ENCODE results near the gene RPL26. TPM values are rescaled to one million over a fixed set of nuclear protein-coding genes. Genes with fewer than 3 reads are reported as not detected.
A peak's percentile ranks its signal among the peaks of the same experiment; 100 is the strongest.
"Not testable (repeated sequence)": the region's sequence is repeated elsewhere in the genome, so short reads cannot be mapped to it uniquely, and the experiment has no call there.

RPL26 gene
- total RNA-seq, 1 donor from 2014 or later: 2,379 TPM

DNA sequence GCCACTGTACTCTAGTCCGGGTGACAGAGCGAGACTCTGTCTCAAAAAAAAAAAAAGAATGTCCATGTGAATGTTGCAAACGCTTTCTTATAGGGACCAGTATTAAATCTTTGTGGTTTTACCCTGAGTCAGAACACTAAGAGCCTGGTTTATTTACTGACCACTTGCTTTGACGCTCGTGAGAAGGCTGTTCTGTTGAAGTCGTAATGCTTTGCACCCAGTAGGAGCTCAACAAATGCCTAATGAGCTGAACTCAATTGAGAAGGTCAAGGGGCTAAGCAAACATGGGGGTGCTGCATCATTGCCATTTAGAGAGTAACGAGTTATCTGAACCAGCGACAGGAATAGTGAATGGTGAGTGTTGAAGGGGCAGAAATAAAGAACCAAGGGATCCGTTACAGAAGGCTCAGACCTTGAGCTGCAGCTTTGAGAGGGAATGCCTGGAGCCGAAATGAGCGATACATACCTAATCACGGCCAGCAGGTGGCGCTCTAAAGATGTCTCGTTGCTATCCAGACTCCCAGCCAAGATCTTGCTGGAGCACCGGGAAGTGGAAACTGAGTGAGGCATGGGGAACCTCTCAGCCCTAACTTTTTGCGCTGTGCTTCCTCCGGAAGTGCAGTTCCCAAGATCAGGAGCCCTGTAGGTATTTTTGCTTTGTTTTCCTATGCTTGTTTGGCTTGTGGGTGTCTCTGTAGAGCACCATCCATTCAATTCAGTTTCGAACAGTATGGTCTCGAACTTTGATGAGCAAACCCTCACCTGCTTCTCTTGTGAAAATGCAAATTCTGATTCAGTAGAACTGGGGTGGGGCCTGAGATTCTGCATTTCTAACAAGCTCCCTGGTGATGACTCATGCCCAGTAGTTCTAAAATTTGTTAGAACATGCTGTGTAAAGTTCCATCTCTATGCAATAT is 27.2 kb upstream of the RPL26 start:
- intact Hi-C loops (cut with micrococcal nuclease): loop anchor here (1.0 to 2.0 kb wide), 2 partner anchors 31 to 335 kb away; no protein-coding TSS in a partner anchor
- Mint-ChIP-seq H3K27me3 (ENCODE audit: low read depth) (peaks cover 34% of the 10 kb centered on the region), H3K27ac (no peak overlapping the region), H3K4me3 (ENCODE audit: low read depth) (no peak overlapping the region), H3K9me3 (no peaks in the 10 kb centered on the region), H3K4me1 (ENCODE audit: low read depth) (peaks cover 21% of the 10 kb centered on the region), H3K36me3 (ENCODE audit: low read depth) (no peaks in the 10 kb centered on the region)
- peak; percentile 66 for DNase-seq (ENCODE audit: low spot score)

DNA sequence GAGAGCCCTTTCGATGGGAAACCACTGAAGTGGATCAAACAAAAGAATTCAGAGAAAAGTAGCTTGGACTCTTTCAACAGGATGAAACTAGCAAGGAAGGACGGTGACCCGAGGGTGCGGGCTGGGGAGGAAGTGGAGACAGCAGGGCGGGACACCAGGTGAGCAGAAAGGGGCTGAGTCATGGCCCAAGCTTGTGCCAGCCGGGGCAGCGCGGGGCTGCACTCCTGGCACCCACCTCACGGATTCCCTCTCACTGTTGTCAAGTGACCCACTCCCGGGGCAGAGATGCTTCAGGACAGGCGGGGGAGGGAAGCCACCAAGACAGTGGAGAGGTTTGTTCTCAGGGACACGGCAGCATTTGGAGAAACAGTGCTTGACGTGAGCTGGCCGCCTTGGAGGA is 25.4 kb upstream of the RPL26 start:
- no peak for DNase-seq (ENCODE audit: low spot score)
- peaks cover 18% of the 10 kb centered on the region for H3K4me1 Mint-ChIP-seq (ENCODE audit: low read depth)
- no peaks in the 10 kb centered on the region for H3K9me3 Mint-ChIP-seq
- H3K4me3 Mint-ChIP-seq (ENCODE audit: low read depth): no peak overlapping the region
- no peaks in the 10 kb centered on the region for H3K36me3 Mint-ChIP-seq (ENCODE audit: low read depth)
- intact Hi-C loops (cut with micrococcal nuclease): no loop called here
- no peak overlapping the region for H3K27ac Mint-ChIP-seq
- peaks cover 29% of the 10 kb centered on the region for H3K27me3 Mint-ChIP-seq (ENCODE audit: low read depth)

DNA sequence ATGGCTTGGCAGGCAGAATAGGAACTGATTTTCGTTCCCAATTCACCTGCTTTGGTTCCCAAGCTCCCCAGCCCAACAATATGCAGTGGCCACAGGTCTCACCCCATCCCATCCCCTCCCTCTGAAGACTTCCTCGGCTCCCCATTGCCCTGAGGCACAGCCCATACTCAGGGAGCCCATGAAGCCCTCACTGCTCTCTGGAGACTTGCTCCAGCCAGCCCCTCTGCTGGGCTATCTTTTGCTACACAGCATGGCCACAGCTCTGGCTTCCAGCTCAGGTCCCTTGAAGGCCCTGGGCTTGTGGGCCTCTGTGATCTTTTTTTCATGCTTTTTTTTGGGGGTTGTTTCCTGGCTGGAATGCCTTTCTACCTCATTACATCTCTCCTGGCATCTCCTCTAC is 23.2 kb upstream of the RPL26 start:
- Mint-ChIP-seq H3K4me1 (ENCODE audit: low read depth) (peaks cover 13% of the 10 kb centered on the region), H3K4me3 (ENCODE audit: low read depth) (no peak overlapping the region), H3K36me3 (ENCODE audit: low read depth) (no peaks in the 10 kb centered on the region), H3K27me3 (ENCODE audit: low read depth) (peaks cover 14% of the 10 kb centered on the region), H3K27ac (no peak overlapping the region), H3K9me3 (no peaks in the 10 kb centered on the region)
- no peak for DNase-seq (ENCODE audit: low spot score)
- intact Hi-C loops (cut with micrococcal nuclease): no loop called here

DNA sequence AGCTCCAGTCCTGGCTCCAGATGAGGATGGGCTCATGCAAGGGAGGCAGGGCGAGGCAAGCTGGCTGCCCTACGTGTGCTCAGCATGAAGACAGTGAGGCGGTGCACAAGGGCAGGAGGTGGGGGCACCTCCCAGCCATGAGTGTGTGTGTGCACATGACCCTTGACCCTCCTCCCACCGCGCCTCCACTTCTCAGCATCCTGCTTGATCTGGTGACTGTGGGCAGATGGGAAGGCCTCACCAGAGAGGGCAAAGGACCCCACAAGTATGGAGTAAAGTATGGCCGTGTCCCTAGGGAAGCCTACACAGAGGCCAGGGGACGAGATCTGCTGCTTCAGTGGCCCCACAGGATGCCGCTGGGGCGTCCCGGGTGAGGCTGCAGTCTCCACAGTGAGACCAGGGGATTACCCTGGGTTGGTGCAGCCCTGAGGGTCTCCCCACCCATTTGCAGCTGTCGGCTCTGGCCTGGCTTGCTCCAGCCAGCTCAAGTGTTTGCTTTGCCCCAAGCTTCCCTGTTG is 22.6 kb upstream of the RPL26 start:
- intact Hi-C loops (cut with micrococcal nuclease): no loop called here
- Mint-ChIP-seq H3K27me3 (ENCODE audit: low read depth) (peaks cover 13% of the 10 kb centered on the region), H3K36me3 (ENCODE audit: low read depth) (no peaks in the 10 kb centered on the region), H3K4me1 (ENCODE audit: low read depth) (peaks cover 8% of the 10 kb centered on the region), H3K9me3 (no peaks in the 10 kb centered on the region), H3K4me3 (ENCODE audit: low read depth) (no peak overlapping the region), H3K27ac (no peak overlapping the region)
- no peak for DNase-seq (ENCODE audit: low spot score)

DNA sequence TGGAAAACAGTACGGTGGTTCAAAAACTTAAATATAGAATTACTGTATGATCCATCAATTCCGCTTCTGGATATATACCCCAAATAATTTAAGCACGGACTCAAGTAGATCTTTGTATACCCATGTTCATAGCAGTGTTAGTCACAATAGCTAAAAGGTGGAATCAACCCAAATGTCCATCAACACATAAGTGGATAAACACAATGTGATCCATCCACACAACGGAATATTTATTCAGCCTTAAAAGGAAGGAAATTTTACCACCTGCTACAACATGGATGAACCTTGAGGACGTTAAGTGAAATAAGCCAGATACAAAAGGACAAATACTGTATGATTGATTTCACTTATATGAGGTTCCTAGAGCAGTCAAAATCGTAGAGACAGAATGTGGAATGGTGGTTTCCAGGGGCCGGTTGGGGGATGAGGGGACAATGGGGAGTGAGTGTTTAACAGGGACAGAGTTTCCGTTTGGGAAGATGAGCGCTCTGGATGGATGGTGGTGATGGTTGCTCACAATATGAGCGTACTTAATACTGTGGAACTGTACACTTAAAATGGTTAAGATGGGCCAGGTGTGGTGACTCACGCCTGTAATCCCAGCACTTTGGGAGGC is 20.0 kb upstream of the RPL26 start:
- H3K4me1 Mint-ChIP-seq (ENCODE audit: low read depth): no peaks in the 10 kb centered on the region
- DNase-seq (ENCODE audit: low spot score): no peak
- H3K27me3 Mint-ChIP-seq (ENCODE audit: low read depth): peaks cover 11% of the 10 kb centered on the region
- H3K9me3 Mint-ChIP-seq: no peaks in the 10 kb centered on the region
- intact Hi-C loops (cut with micrococcal nuclease): no loop called here
- no peak overlapping the region for H3K4me3 Mint-ChIP-seq (ENCODE audit: low read depth)
- H3K27ac Mint-ChIP-seq: no peak overlapping the region
- H3K36me3 Mint-ChIP-seq (ENCODE audit: low read depth): no peaks in the 10 kb centered on the region

DNA sequence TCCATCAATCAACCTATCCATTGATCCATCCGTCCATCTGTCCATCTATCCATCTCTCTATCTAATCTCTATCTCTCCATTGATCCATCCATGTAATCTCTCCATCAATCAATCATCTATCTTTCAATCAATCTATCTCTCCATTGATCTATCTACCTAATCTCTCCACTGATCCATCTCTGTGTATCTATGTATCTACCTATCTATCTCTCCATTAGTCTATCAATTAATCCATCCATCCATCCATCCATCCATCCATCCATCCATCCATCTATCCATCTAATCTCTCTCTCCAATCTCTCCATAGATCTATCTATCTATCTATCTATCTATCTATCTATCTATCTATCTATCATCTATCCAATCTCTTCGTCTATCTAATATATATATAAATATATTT is 18.1 kb upstream of the RPL26 start:
- Mint-ChIP-seq H3K9me3 (no peaks in the 10 kb centered on the region), H3K4me1 (ENCODE audit: low read depth) (no peaks in the 10 kb centered on the region), H3K4me3 (ENCODE audit: low read depth) (no peak overlapping the region), H3K27me3 (ENCODE audit: low read depth) (peaks cover 18% of the 10 kb centered on the region), H3K36me3 (ENCODE audit: low read depth) (no peaks in the 10 kb centered on the region), H3K27ac (no peak overlapping the region)
- intact Hi-C loops (cut with micrococcal nuclease): no loop called here
- no peak for DNase-seq (ENCODE audit: low spot score)

DNA sequence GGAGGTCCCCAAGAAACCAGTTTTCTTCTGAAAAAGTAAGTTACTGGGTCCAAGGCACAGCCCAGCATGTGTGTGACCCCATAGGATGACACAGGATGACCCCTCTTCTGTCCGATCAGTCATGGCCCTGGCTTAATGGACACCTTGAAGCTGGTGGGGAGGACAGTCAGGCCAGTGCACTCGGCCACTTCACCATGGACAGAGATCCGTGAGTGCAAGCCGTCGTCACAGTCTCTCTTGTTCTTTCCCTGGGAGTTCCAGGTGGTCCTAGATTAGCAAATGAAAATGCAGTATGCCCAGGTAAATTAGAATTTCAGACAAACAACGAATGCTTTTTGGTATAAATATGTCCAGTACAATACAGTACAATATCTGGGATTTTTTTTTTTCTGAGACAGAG is 16.0 kb upstream of the RPL26 start:
- Mint-ChIP-seq H3K27me3 (ENCODE audit: low read depth) (peaks cover 30% of the 10 kb centered on the region), H3K4me3 (ENCODE audit: low read depth) (no peak overlapping the region), H3K27ac (no peak overlapping the region), H3K36me3 (ENCODE audit: low read depth) (no peaks in the 10 kb centered on the region), H3K4me1 (ENCODE audit: low read depth) (peaks cover 8% of the 10 kb centered on the region), H3K9me3 (no peaks in the 10 kb centered on the region)
- DNase-seq (ENCODE audit: low spot score): no peak
- intact Hi-C loops (cut with micrococcal nuclease): no loop called here

DNA sequence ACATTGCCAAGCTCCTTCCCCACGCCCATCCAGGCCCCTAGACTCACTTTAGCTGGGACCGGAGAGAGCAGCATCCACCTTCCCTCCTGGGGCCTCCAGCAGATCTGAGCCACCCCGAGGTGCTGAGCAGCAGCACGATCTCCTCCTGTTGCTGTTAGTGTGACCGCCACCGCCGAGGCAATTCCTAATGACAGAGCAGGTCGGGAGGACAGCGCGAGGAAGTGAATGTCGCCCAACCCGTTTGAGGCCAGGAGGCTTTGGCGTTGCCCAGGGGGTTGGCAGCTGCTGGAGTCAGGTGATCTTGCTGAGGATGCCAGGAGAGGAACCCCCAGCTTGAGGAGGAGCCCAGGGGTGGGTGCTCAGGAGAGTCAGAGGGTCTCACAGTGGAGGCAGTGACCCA is 14.6 kb upstream of the RPL26 start, which contains the start of gene RNF222:
Gene RNF222, minus strand, starts transcription at position 192 of the 400 bp plus-strand sequence. CDS start 4,366 bp downstream, outside the sequence.
- peaks cover 30% of the 10 kb centered on the region for H3K27me3 Mint-ChIP-seq (ENCODE audit: low read depth)
- no peak within 1 kb of the TSS for H3K27ac Mint-ChIP-seq
- peaks cover 14% of the 10 kb centered on the region for H3K4me1 Mint-ChIP-seq (ENCODE audit: low read depth)
- intact Hi-C loops (cut with micrococcal nuclease): no loop called here
- H3K36me3 Mint-ChIP-seq (ENCODE audit: low read depth): no peaks in the 10 kb centered on the region
- no peak within 1 kb of the TSS for H3K4me3 Mint-ChIP-seq (ENCODE audit: low read depth)
- no peaks in the 10 kb centered on the region for H3K9me3 Mint-ChIP-seq
- DNase-seq (ENCODE audit: low spot score): no peak

DNA sequence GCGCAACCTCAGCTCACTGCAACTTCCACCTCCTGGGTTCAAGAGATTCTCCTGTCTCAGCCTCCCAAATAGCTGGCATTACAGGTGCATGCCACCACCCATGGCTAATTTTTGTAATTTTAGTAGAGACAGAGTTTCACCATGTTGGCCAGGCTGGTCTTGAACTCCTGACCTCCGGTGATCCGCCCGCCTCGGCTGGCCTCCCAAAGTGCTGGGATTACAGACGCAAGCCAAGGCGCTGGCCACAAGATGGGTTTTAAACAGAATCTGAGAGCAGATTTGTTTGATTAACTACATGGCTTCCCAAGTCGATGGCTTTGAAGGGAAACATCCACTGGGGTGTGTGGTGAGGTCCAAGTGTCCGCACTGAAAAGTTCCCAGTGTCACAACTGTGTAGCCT is 11.5 kb upstream of the RPL26 start:
- H3K9me3 Mint-ChIP-seq; H3K4me3 Mint-ChIP-seq (ENCODE audit: low read depth); H3K36me3 Mint-ChIP-seq (ENCODE audit: low read depth); H3K27ac Mint-ChIP-seq; intact Hi-C loops (cut with micrococcal nuclease); DNase-seq (ENCODE audit: low spot score): not testable (repeated sequence)
- Mint-ChIP-seq H3K4me1 (ENCODE audit: low read depth) (peaks cover 14% of the 10 kb centered on the region), H3K27me3 (ENCODE audit: low read depth) (peaks cover 25% of the 10 kb centered on the region)

DNA sequence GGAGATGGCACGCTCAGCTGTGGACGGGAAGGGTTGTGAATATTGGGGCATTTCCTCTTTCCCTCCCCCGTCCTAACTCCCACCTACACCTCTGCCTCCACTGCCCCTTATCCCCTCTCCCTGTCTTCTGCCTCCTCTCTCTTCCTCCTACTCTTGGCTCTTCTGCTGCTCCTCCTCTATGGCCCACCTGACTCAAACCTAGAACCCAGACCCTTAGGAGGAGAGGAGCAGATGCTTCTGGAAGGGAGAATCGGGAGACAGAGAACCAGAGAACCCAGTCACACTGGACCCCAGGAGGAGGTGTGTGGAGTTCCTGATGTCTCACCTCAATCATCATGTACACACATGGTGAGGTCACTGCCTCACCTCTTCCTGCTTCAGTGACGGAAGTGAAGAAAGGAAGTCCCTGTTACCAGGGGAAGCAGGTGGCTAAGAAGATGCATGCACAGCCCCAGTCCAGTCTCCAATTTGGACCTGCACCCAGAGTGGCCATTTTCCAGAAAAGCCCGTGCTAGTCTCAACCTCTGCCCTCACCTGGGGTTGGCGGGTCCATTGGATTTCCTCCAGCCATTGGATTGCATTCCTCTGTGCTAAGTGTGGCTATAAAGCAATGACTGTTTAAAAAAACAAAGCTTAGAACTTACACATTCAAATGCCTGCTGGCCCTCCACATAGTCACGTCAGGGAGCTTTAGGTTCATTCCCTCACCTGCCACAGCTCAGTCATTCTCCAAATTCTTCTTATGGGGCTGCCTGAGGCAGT is 10.7 kb upstream of the RPL26 start:
- Mint-ChIP-seq H3K27me3 (ENCODE audit: low read depth) (peaks cover 25% of the 10 kb centered on the region), H3K9me3 (no peaks in the 10 kb centered on the region), H3K27ac (peak overlapping the region; percentile 74), H3K4me1 (ENCODE audit: low read depth) (peaks cover 14% of the 10 kb centered on the region), H3K4me3 (ENCODE audit: low read depth) (no peak overlapping the region), H3K36me3 (ENCODE audit: low read depth) (no peaks in the 10 kb centered on the region)
- intact Hi-C loops (cut with micrococcal nuclease): no loop called here
- no peak for DNase-seq (ENCODE audit: low spot score)

DNA sequence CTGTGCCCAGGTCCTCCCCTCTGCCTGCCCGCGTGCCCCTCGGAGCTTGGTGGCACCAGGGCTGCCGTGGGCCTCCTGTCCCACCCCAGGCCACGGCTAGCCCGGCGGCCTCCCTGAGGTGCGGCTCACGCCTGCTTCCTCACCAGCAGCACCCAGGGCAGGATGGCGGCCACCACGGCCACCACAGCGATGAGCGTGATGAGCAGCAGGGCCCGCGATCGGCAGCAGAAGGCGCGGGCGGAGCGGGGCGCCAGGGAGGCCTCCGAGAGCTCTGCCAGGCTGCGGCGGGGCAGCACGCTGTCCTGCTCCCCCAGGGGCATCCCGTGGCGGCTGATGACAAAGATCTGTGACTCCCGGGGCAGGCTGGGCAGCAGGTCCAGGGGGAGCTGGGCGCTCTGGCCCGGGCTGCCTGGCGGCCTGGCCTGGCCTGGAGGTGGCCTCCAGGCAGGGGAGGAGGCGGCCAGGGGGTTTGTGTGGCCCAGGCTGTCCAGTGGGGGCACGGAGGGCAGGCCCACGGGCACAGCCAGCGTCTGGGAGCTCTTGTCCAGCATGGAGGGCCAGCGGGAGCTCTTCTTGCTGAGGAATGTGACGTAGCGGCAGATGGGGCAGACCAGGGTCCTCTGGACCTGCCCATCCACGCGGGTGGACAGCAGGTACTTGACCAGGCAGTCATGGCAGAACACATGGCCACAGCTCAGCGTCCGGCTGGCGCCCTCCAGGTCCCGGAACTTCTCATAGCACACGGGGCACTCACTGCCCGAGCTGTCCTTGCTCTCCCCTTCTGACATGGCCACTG is 9.9 kb upstream of the RPL26 start:
- no peaks in the 10 kb centered on the region for H3K36me3 Mint-ChIP-seq (ENCODE audit: low read depth)
- peaks cover 19% of the 10 kb centered on the region for H3K27me3 Mint-ChIP-seq (ENCODE audit: low read depth)
- no peak for DNase-seq (ENCODE audit: low spot score)
- no peak overlapping the region for H3K4me3 Mint-ChIP-seq (ENCODE audit: low read depth)
- no peaks in the 10 kb centered on the region for H3K9me3 Mint-ChIP-seq
- no peak overlapping the region for H3K27ac Mint-ChIP-seq
- intact Hi-C loops (cut with micrococcal nuclease): no loop called here
- peaks cover 14% of the 10 kb centered on the region for H3K4me1 Mint-ChIP-seq (ENCODE audit: low read depth)

DNA sequence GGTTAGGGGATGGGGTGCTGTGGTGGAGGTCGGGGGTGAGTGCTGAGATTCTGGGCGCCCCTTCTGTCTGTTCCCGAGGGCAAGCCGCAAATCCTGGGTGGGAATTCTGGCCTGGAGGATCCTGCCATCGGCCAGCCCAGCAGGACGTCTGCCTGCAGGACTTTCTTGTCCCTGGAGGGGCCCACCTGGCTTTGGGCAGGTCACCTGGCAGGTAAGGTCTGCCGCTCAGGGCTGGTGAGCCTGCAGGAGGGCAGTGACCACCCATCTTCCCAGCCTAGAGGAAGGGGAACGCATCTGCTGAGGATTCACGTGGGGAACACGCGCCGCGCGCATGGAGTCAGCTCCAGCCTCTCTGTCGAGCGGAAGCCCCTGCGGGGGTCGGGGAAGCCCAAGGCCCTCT is 9.3 kb upstream of the RPL26 start:
- no peak for DNase-seq (ENCODE audit: low spot score)
- no peaks in the 10 kb centered on the region for H3K9me3 Mint-ChIP-seq
- H3K27ac Mint-ChIP-seq: no peak overlapping the region
- peaks cover 14% of the 10 kb centered on the region for H3K4me1 Mint-ChIP-seq (ENCODE audit: low read depth)
- intact Hi-C loops (cut with micrococcal nuclease): no loop called here
- H3K27me3 Mint-ChIP-seq (ENCODE audit: low read depth): peaks cover 14% of the 10 kb centered on the region
- H3K36me3 Mint-ChIP-seq (ENCODE audit: low read depth): no peaks in the 10 kb centered on the region
- no peak overlapping the region for H3K4me3 Mint-ChIP-seq (ENCODE audit: low read depth)

Data from activated T-helper 2 cell treated with anti-CD3 and anti-CD28 coated beads, Interferon-gamma antibody, Interleukin-2, Interleukin-4, amounts not matched to agents 10 μg/mL and 5 μg/mL and 100 μg/mL, durations not matched to agents 14 hours and 24 hours and 36 hours (primary cell).